ENCODE results near the gene A4GNT.

DNA sequence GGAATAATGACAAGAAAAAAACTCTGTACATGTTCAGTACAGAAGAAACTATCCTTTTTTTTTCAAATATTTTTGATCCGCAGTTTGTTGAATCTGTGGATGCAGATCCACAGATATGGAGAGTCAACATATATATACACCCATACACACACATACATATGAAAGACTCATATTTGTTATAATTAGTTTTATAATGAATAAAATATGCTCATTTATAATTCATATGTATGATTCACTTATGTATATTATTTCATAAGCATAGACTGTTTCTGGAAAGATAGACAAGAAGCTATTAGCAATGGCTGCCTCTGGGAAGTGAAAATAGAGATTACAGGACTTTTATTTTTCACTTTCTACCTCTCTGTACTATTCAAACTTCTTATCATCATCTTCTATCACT, 26.6 kb downstream of the A4GNT start:
- TF ChIP-seq, protein P1, sequence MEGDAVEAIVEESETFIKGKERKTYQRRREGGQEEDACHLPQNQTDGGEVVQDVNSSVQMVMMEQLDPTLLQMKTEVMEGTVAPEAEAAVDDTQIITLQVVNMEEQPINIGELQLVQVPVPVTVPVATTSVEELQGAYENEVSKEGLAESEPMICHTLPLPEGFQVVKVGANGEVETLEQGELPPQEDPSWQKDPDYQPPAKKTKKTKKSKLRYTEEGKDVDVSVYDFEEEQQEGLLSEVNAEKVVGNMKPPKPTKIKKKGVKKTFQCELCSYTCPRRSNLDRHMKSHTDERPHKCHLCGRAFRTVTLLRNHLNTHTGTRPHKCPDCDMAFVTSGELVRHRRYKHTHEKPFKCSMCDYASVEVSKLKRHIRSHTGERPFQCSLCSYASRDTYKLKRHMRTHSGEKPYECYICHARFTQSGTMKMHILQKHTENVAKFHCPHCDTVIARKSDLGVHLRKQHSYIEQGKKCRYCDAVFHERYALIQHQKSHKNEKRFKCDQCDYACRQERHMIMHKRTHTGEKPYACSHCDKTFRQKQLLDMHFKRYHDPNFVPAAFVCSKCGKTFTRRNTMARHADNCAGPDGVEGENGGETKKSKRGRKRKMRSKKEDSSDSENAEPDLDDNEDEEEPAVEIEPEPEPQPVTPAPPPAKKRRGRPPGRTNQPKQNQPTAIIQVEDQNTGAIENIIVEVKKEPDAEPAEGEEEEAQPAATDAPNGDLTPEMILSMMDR (conservative IDR thresholded peaks at IDR 0.05; ENCODE audit: low read length) = no peak
- no peak for TF ChIP-seq EZH2phosphoT487 (IDR thresholded peaks at IDR 0.05; ENCODE audit: borderline replicate concordance)

Measured in Loucy (cell line).